GOT3 (cell line): Measurements from ENCODE around the gene RGR.

Experiments
- DNase-seq: peaks from one replicate; lab custom pipeline; 2025; ENCODE audit warnings: mixed read lengths; lab: John Stamatoyannopoulos, UW

RGR gene

GRCh38 chr10:84221916-84222315 lies 22.9 kb upstream of the RGR start:
- no peak for DNase-seq

- DNase-seq, result no peak
These were observed 20.3 kb upstream of the RGR start for GRCh38 chr10:84224411-84225028.

GRCh38 chr10:84225427-84226173 lies 19.3 kb upstream of the RGR start, which contains the start of gene LRIT2:
LRIT2 (minus strand) TSS chr10:84225544; CDS start chr10:84225520, 24 bp downstream.
- DNase-seq, result no peak

GRCh38 chr10:84226616-84227015 lies 18.2 kb upstream of the RGR start:
- DNase-seq, result no peak

- no peak for DNase-seq
These were observed 17.0 kb upstream of the RGR start for GRCh38 chr10:84227810-84228209.

- DNase-seq, result no peak
These were observed 14.5 kb upstream of the RGR start for GRCh38 chr10:84230359-84230758.

GRCh38 chr10:84232376-84232775 lies 12.5 kb upstream of the RGR start:
- DNase-seq, result no peak

- DNase-seq, result no peak
These were observed 10.9 kb upstream of the RGR start for GRCh38 chr10:84233940-84234339.

GRCh38 chr10:84234479-84234878 lies 10.4 kb upstream of the RGR start:
- no peak for DNase-seq

GRCh38 chr10:84235096-84235495 lies 9.8 kb upstream of the RGR start:
- no peak for DNase-seq

GRCh38 chr10:84236807-84237198 lies 8.1 kb upstream of the RGR start:
- no peak for DNase-seq

- DNase-seq, result no peak
These were observed 7.4 kb upstream of the RGR start for GRCh38 chr10:84237199-84238051.

- DNase-seq, result no peak
These were observed 5.9 kb upstream of the RGR start for GRCh38 chr10:84238909-84239308.

GRCh38 chr10:84241185-84241790 lies 3.6 kb upstream of the RGR start, which contains the start of gene LRIT1:
LRIT1 (minus strand) TSS chr10:84241546; CDS start chr10:84241439, 107 bp downstream.
- no peak for DNase-seq

- no peak for DNase-seq
These were observed 1.1 kb upstream of the RGR start for GRCh38 chr10:84243759-84244158.

GRCh38 chr10:84247496-84247895 lies 2.6 kb downstream of the RGR start:
- DNase-seq, result no peak

GRCh38 chr10:84248794-84249193 lies 3.9 kb downstream of the RGR start:
- no peak for DNase-seq

GRCh38 chr10:84254552-84255478 lies 10.0 kb downstream of the RGR start:
- DNase-seq, result no peak

GRCh38 chr10:84256510-84257342 lies 11.9 kb downstream of the RGR start:
- DNase-seq, result no peak

GRCh38 chr10:84257343-84258020 lies 12.6 kb downstream of the RGR start:
- DNase-seq, result no peak
